PFSK-1 (cell line): ENCODE results near the gene HLX.

Experiments used
- FOXP2 ChIP-seq: optimal IDR thresholded peaks from 2 replicates; pipeline ENCODE3; 2011; ENCODE audit warnings: borderline replicate concordance, control low read depth, inconsistent platforms; ENCODE audit not compliant: insufficient read depth; ENCODE audit errors: extremely low read length, extremely low read depth
- POLR2AphosphoS5 ChIP-seq: IDR thresholded peaks from 2 replicates; pipeline ENCODE4 v1.6.1; 2012; ENCODE audit warnings: low read depth, mild to moderate bottlenecking, control low read depth, low read length, moderate library complexity
- SIN3A ChIP-seq: IDR thresholded peaks from 2 replicates; pipeline ENCODE4 v1.6.1; 2012; ENCODE audit warnings: mild to moderate bottlenecking, low read length, moderate library complexity, borderline replicate concordance; ENCODE audit not compliant: insufficient read depth
- TAF1 ChIP-seq: IDR thresholded peaks from 2 replicates; pipeline ENCODE4 v1.6.1; 2012; ENCODE audit warnings: low read length, control low read depth, borderline replicate concordance; ENCODE audit not compliant: insufficient read depth
- TF ChIP-seq, protein P1 (sequence below), 2 experiments: IDR thresholded peaks; 2 replicates each; pipeline versions ENCODE4 v1.6.1 to v1.8.0; 2011 to 2012; ENCODE audit warnings: low read depth in 2 of 2, low read length in 2 of 2, control low read depth in 1 of 2, inconsistent platforms in 1 of 2, mild to moderate bottlenecking in 1 of 2, moderate library complexity in 1 of 2; ENCODE audit not compliant: insufficient read depth in 1 of 2

The HLX gene

GRCh38 chr1:220910021-220910420 is 30.8 kb downstream of the HLX start:
- TF ChIP-seq SIN3A (no peak), POLR2AphosphoS5 (no peak), TAF1 (no peak), FOXP2 (no peak)
- TF ChIP-seq, protein P1, sequence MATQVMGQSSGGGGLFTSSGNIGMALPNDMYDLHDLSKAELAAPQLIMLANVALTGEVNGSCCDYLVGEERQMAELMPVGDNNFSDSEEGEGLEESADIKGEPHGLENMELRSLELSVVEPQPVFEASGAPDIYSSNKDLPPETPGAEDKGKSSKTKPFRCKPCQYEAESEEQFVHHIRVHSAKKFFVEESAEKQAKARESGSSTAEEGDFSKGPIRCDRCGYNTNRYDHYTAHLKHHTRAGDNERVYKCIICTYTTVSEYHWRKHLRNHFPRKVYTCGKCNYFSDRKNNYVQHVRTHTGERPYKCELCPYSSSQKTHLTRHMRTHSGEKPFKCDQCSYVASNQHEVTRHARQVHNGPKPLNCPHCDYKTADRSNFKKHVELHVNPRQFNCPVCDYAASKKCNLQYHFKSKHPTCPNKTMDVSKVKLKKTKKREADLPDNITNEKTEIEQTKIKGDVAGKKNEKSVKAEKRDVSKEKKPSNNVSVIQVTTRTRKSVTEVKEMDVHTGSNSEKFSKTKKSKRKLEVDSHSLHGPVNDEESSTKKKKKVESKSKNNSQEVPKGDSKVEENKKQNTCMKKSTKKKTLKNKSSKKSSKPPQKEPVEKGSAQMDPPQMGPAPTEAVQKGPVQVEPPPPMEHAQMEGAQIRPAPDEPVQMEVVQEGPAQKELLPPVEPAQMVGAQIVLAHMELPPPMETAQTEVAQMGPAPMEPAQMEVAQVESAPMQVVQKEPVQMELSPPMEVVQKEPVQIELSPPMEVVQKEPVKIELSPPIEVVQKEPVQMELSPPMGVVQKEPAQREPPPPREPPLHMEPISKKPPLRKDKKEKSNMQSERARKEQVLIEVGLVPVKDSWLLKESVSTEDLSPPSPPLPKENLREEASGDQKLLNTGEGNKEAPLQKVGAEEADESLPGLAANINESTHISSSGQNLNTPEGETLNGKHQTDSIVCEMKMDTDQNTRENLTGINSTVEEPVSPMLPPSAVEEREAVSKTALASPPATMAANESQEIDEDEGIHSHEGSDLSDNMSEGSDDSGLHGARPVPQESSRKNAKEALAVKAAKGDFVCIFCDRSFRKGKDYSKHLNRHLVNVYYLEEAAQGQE (IDR thresholded peaks at IDR 0.05; ENCODE audit: insufficient read depth in 1 of 2, low read depth in 2 of 2, low read length in 2 of 2), result no peak

GRCh38 chr1:220914283-220915116 is 35.3 kb downstream of the HLX start:
- TF ChIP-seq, protein P1 (IDR thresholded peaks at IDR 0.05; ENCODE audit: insufficient read depth in 1 of 2, low read depth in 2 of 2, low read length in 2 of 2), result no peak
- no peak for TF ChIP-seq TAF1
- TF ChIP-seq POLR2AphosphoS5, result no peak
- no peak for TF ChIP-seq FOXP2
- TF ChIP-seq SIN3A, result no peak

GRCh38 chr1:220915117-220915440 is 35.8 kb downstream of the HLX start:
- TF ChIP-seq POLR2AphosphoS5 (no peak), TAF1 (no peak), SIN3A (no peak)
- TF ChIP-seq, protein P1 (IDR thresholded peaks at IDR 0.05; ENCODE audit: insufficient read depth in 1 of 2, low read depth in 2 of 2, low read length in 2 of 2), result no peak

- no peak for TF ChIP-seq FOXP2
- TF ChIP-seq, protein P1 (IDR thresholded peaks at IDR 0.05; ENCODE audit: insufficient read depth in 1 of 2, low read depth in 2 of 2, low read length in 2 of 2), result no peak
Observed at GRCh38 chr1:220915954-220916353, 36.7 kb downstream of the HLX start.

DNA sequence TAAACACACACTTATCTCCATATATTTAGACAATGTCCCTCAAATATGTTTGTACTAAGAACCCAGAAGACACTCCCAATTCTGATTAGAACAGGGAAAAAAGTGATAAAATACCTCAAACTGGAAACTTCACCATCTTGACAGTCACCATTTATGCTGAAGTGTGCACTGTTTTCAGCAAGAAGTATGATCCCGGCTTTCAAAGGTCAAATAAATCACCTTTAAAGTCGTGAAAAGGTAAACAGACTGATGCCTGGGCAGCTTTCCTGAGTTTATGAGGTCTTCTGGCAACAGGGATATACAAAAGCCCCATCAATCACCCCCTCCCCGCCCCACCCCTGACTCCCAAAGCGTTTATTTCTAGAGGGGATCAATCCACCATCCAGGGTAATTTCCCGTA is 37.9 kb downstream of the HLX start:
- TF ChIP-seq SIN3A (no peak), TAF1 (no peak), POLR2AphosphoS5 (no peak), FOXP2 (no peak)
- TF ChIP-seq, protein P1 (IDR thresholded peaks at IDR 0.05; ENCODE audit: insufficient read depth in 1 of 2, low read depth in 2 of 2, low read length in 2 of 2), result no peak
